Stomach (tissue), 9 donors: ENCODE measurements around the gene GYG2. TPM values are rescaled to one million over a fixed set of nuclear protein-coding genes. Genes with fewer than 3 reads are reported as not detected.

Source experiments
- DNase-seq, 2 donors: peaks; one replicate each; pipeline versions ENCODE4 v3.0.0 to v3.0.0-alpha.2; 2013 to 2019
- H3K27ac ChIP-seq, 5 donors: fragments of 200-600 bp in 4 of 5; sonication (generic) in 4 of 5; one replicate each; pipeline ENCODE4 v1.5.1; 2013 to 2019; ENCODE audit warnings: mild to moderate bottlenecking in 1 of 5, moderate library complexity in 1 of 5
- H3K27me3 ChIP-seq, 3 donors: fragments of 200-600 bp; sonication (generic); one replicate each; pipeline ENCODE4 v1.5.1; 2017 to 2019; ENCODE audit warnings: mixed run types in 1 of 3
- H3K36me3 ChIP-seq, 4 donors: fragments of 200-600 bp; sonication (generic); 1 replicate in 3 of 4; 2 replicates in 1 of 4; pipeline ENCODE4 v1.5.1; 2016 to 2019
- H3K4me1 ChIP-seq, 4 donors: fragments of 200-600 bp; sonication (generic); one replicate each; pipeline ENCODE4 v1.5.1; 2016 to 2019
- H3K4me3 ChIP-seq, 4 donors: fragments of 200-600 bp; sonication (generic) in 3 of 4; one replicate each; pipeline ENCODE4 v1.5.1; 2016 to 2019; ENCODE audit warnings: mild to moderate bottlenecking in 1 of 4
- H3K9me3 ChIP-seq, 4 donors: fragments of 200-600 bp; sonication (generic); one replicate each; pipeline ENCODE4 v1.5.1; 2016 to 2019
- CTCF ChIP-seq, 7 experiments: fragments of 450-650 bp in 4 of 7; fragments of 200-600 bp in 3 of 7; sonication (generic) in 3 of 7; IDR thresholded peaks; one replicate each; pipeline ENCODE4 v1.5.1; 2016 to 2019; ENCODE audit warnings: antibody characterized with exemption in 7 of 7, control low read depth in 2 of 7, mild to moderate bottlenecking in 1 of 7
- EP300 ChIP-seq: sonication (generic); formaldehyde crosslinking; IDR thresholded peaks from one replicate; pipeline ENCODE4 v1.6.1; 2017; ENCODE audit warnings: antibody characterized with exemption
- POLR2A ChIP-seq, 4 donors: fragments of 450-650 bp; IDR thresholded peaks; one replicate each; pipeline ENCODE4 v1.6.1; 2016; ENCODE audit warnings: antibody characterized with exemption in 4 of 4, control low read depth in 2 of 4, mild to moderate bottlenecking in 1 of 4, moderate library complexity in 1 of 4
- POLR2AphosphoS5 ChIP-seq, 3 donors: sonication (generic); formaldehyde crosslinking; IDR thresholded peaks; one replicate each; pipeline ENCODE4 v1.6.1; 2016; ENCODE audit warnings: antibody characterized with exemption in 3 of 3
- WGBS, 5 donors: extraction: QIAGEN DNeasy Blood & Tissue Kit in 3 of 5; methylation state at CpG; one replicate each; pipeline versions ENCODE4 v1.1.5 to v1.1.7; 2013 to 2018; 5-methylcytosine and 5-hydroxymethylcytosine counted together
- intact Hi-C: fragments of 100-400 bp; cut with DNase I; formaldehyde crosslinking; loops from one replicate; pipeline ENCODE4 v1.15.1; 2023; ENCODE audit warnings: low total_unique reads
- polyA plus RNA-seq, 3 donors: library from polyadenylated mRNA; stranded (reverse); fragments of 200-250 nt; gene quantifications; one replicate each; pipeline ENCODE4 v1.2.3, GENCODE V29; 2013
- total RNA-seq, 5 donors: library from RNA; depleted of rRNA; stranded (reverse); fragments of >200 nt; gene quantifications; one replicate each; pipeline versions ENCODE4 v1.1.0 to v1.2.3, GENCODE V29; 2014 to 2016
- donor health status: healthy with polysubstance abuse.
- donor health status: Bipolar disorder and iron deficiency.
- donor health status: healthy.

The GYG2 gene
- total and polyA plus RNA-seq, 8 donors = 2.2 to 6.2 (median 5.5) TPM

- Histone ChIP-seq H3K4me3 (no peak overlapping the region), H3K27ac (no peak overlapping the region), H3K9me3 (peaks cover 0 to 15% (median 9%) of the 10 kb centered on the region in 4 donors), H3K36me3 (peaks cover 0 to 24% (median 18%) of the 10 kb centered on the region in 4 donors), H3K27me3 (no peaks in the 10 kb centered on the region), H3K4me1 (peaks cover 0 to 15% (median 6%) of the 10 kb centered on the region in 4 donors)
- TF ChIP-seq EP300 (no peak), POLR2A (IDR thresholded peaks at IDR 0.05) (no peak), POLR2AphosphoS5 (IDR thresholded peaks at IDR 0.05) (no peak), CTCF (IDR thresholded peaks at IDR 0.05) (no peak)
- 83 to 100% (median 97%) methylated on average over 1 of the region's 1 CpG for WGBS, 5 donors
- no peak for DNase-seq
- intact Hi-C loops = no loop called here
These were observed 74.1 kb downstream of the GYG2 start for GRCh38 chrX:2902841-2903240.

- no peak overlapping the region for H3K4me3 ChIP-seq
- H3K4me1 ChIP-seq = peaks cover 0 to 10% (median 4%) of the 10 kb centered on the region in 4 donors
- DNase-seq = no peak
- peaks cover 0 to 15% (median 9%) of the 10 kb centered on the region in 4 donors for H3K9me3 ChIP-seq
- intact Hi-C loops = no loop called here
- WGBS, 5 donors = 97 to 100% (median 97%) methylated on average over 2 of the region's 2 CpGs
- peaks cover 0 to 29% (median 21%) of the 10 kb centered on the region in 4 donors for H3K36me3 ChIP-seq
- H3K27ac ChIP-seq = no peak overlapping the region
- H3K27me3 ChIP-seq = no peaks in the 10 kb centered on the region
- no peak for TF ChIP-seq CTCF (IDR thresholded peaks at IDR 0.05)
- no peak for TF ChIP-seq EP300
- TF ChIP-seq POLR2AphosphoS5 (IDR thresholded peaks at IDR 0.05) = no peak
- no peak for TF ChIP-seq POLR2A (IDR thresholded peaks at IDR 0.05)
These were observed 74.6 kb downstream of the GYG2 start for GRCh38 chrX:2903366-2903765.

GRCh38 chrX:2907295-2907694 is 78.6 kb downstream of the GYG2 start:
- TF ChIP-seq EP300 (no peak), POLR2AphosphoS5 (IDR thresholded peaks at IDR 0.05) (no peak), CTCF (IDR thresholded peaks at IDR 0.05) (no peak), POLR2A (IDR thresholded peaks at IDR 0.05) (no peak)
- 93 to 95% (median 94%) methylated on average over 13 to 27 of the region's 27 CpGs for WGBS, 5 donors
- H3K9me3 ChIP-seq = peaks cover 0 to 15% (median 9%) of the 10 kb centered on the region in 4 donors
- H3K27me3 ChIP-seq = no peaks in the 10 kb centered on the region
- peaks cover 0 to 52% (median 29%) of the 10 kb centered on the region in 4 donors for H3K36me3 ChIP-seq
- no peak overlapping the region for H3K4me3 ChIP-seq
- no peak overlapping the region for H3K27ac ChIP-seq
- no peaks in the 10 kb centered on the region for H3K4me1 ChIP-seq
- no peak for DNase-seq
- intact Hi-C loops = no loop called here

GRCh38 chrX:2908125-2908685 is 79.5 kb downstream of the GYG2 start:
- TF ChIP-seq POLR2AphosphoS5 (IDR thresholded peaks at IDR 0.05) = no peak
- no peak for TF ChIP-seq POLR2A (IDR thresholded peaks at IDR 0.05)
- no peak for TF ChIP-seq CTCF (IDR thresholded peaks at IDR 0.05)
- TF ChIP-seq EP300 = no peak

More at GRCh38 chrX:2908125-2908685, 79.5 kb downstream of the GYG2 start:
- intact Hi-C loops = no loop called here
- H3K4me3 ChIP-seq = no peak overlapping the region
- H3K9me3 ChIP-seq = peaks cover 0 to 9% (median 4%) of the 10 kb centered on the region in 4 donors
- H3K4me1 ChIP-seq = no peaks in the 10 kb centered on the region
- H3K36me3 ChIP-seq = peaks cover 0 to 53% (median 29%) of the 10 kb centered on the region in 4 donors
- no peak overlapping the region for H3K27ac ChIP-seq
- no peak for DNase-seq
- H3K27me3 ChIP-seq = no peaks in the 10 kb centered on the region
- 69 to 97% (median 91%) methylated on average over 2 of the region's 2 CpGs for WGBS, 5 donors
